GM12874 (cell line): ENCODE data around the gene KRTAP10-4.

Experiments
- TF ChIP-seq, protein P1 (sequence below): IDR thresholded peaks from 2 replicates; pipeline ENCODE4 v1.5.1; 2011; ENCODE audit warnings: low read depth, mild to moderate bottlenecking, control low read depth, low read length, moderate library complexity; ENCODE audit not compliant: insufficient read depth

KRTAP10-4 gene

GRCh38 chr21:44549525-44550211, 23.9 kb upstream of the KRTAP10-4 start:
- TF ChIP-seq, protein P1, sequence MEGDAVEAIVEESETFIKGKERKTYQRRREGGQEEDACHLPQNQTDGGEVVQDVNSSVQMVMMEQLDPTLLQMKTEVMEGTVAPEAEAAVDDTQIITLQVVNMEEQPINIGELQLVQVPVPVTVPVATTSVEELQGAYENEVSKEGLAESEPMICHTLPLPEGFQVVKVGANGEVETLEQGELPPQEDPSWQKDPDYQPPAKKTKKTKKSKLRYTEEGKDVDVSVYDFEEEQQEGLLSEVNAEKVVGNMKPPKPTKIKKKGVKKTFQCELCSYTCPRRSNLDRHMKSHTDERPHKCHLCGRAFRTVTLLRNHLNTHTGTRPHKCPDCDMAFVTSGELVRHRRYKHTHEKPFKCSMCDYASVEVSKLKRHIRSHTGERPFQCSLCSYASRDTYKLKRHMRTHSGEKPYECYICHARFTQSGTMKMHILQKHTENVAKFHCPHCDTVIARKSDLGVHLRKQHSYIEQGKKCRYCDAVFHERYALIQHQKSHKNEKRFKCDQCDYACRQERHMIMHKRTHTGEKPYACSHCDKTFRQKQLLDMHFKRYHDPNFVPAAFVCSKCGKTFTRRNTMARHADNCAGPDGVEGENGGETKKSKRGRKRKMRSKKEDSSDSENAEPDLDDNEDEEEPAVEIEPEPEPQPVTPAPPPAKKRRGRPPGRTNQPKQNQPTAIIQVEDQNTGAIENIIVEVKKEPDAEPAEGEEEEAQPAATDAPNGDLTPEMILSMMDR: no peak

GRCh38 chr21:44550807-44551206, 22.7 kb upstream of the KRTAP10-4 start:
- TF ChIP-seq, protein P1: no peak

DNA sequence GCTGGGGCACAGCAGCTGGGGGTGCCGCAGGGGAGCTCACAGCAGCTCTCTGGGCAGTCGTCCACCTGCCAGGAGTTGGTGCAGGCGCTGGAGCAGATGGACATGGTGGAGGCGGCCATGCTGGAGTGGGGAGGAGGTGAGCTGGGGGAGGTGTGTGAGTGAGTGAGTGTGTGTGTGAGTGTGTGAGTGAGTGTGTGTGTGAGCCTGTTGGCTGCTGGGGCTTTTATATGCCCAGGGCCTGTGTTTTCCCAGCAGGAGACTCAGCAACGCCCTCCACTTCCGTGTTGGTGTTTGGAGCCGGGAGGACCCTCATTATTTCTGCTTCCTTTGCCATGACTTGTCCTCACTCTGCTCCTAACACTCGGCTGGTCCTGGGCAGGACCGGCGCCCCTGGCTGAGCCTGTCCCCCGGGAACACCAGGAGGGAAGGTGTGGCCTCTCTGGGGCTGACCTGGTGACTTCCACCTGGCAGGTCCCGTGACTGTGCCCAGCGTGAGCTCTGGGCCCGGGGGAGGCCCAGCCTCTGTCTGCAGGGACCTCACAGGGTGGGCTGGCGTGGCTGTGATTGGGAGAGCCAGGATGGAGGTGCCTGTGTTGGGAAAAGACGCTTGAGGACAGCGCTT, 22.1 kb upstream of the KRTAP10-4 start, which contains the start of gene KRTAP10-2:
Gene KRTAP10-2 (minus strand): TSS at position 166 of the 622 bp plus-strand sequence. CDS start 47 bp downstream, at position 119.
- TF ChIP-seq, protein P1: no peak

DNA sequence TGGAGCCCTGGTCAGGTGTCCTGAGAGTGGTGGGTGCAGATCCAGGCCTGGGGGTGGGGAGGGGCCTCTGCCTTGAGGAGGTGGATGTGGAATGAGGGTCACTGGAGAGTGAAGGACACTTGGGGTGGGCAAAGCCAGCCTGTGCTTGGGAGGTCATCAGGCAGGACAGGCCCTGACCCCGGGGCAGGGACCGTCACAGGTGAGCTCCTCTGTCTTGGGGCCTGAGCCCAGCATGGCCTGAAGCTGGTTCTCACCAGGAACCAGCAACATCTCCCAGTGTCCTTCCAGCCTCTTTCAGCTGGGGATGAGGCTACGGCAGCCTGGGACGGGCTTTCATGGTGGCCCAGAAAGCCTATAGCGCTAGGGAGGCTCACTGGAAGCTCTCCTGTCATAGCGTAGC, 21.4 kb upstream of the KRTAP10-4 start:
- TF ChIP-seq, protein P1: no peak

- TF ChIP-seq, protein P1: no peak
These were observed 20.8 kb upstream of the KRTAP10-4 start for GRCh38 chr21:44552681-44553080.

DNA sequence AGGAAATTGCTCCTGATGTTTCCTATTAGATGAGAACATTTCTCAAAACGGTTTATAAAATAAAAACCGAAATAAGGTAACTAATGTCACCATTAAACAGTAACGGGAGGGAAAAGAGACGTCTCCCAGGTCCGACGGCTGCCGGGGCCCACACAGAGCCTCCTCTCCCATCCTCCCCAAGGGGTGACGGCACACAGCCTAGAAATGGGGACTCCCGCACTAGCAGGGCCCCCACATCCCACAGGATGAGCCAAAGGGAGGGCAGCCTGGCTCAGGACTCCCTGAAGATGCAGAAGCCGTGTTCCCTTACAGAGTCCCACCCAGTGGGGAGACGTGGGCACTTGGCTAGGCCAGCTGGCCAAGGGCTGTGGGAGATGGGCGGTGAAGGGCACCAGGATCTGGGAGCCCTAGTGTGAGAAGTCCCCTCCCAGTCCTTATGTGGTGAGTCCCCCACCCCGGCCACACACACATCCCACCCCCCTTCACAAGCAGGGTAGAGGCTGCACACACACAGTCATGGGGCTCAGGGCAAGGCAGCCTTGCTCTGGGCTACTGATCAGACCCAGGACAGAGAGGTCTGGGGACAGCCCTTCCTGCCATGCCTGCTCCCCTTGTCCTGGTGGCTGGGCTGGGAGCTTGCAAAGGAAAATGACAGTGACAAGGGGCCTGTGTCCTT, 18.2 kb upstream of the KRTAP10-4 start:
- TF ChIP-seq, protein P1: no peak

GRCh38 chr21:44556879-44557278, 16.6 kb upstream of the KRTAP10-4 start:
- TF ChIP-seq, protein P1: no peak
